Activated gamma-delta T cell treated with Interleukin-2 at 50 U/mL for 16 hours (primary cell): ENCODE measurements around the gene WDR88.
"Not testable (repeated sequence)": the region's sequence is repeated elsewhere in the genome, so short reads cannot be mapped to it uniquely, and the experiment has no call there.

Experiments used
- DNase-seq: peaks from one replicate; pipeline ENCODE4 v3.0.0-alpha.2; 2020

The WDR88 gene

GRCh38 chr19:33132021-33132420, at the start of gene WDR88:
WDR88 (plus strand) TSS chr19:33132114; CDS start chr19:33132170, 56 bp downstream.
- DNase-seq = no peak

- DNase-seq = no peak
Observed at GRCh38 chr19:33085570-33086128, 46.3 kb upstream of the WDR88 start.

- no peak for DNase-seq
Observed at GRCh38 chr19:33086955-33087354, 45.0 kb upstream of the WDR88 start.

GRCh38 chr19:33089010-33089409, 42.9 kb upstream of the WDR88 start:
- DNase-seq = no peak

- DNase-seq = no peak
Observed at GRCh38 chr19:33090179-33090578, 41.7 kb upstream of the WDR88 start.

- DNase-seq = no peak
Observed at GRCh38 chr19:33093420-33094210, 38.3 kb upstream of the WDR88 start.

GRCh38 chr19:33094436-33095067, 37.4 kb upstream of the WDR88 start:
- DNase-seq = no peak

- DNase-seq = no peak
Observed at GRCh38 chr19:33096005-33096404, 35.9 kb upstream of the WDR88 start.

GRCh38 chr19:33098055-33098534, 33.8 kb upstream of the WDR88 start:
- no peak for DNase-seq

GRCh38 chr19:33100894-33101644, 30.8 kb upstream of the WDR88 start:
- DNase-seq = no peak

- DNase-seq = no peak
Observed at GRCh38 chr19:33102893-33103292, 29.0 kb upstream of the WDR88 start.

GRCh38 chr19:33108161-33108560, 23.8 kb upstream of the WDR88 start:
- DNase-seq = no peak

- DNase-seq = no peak
Observed at GRCh38 chr19:33110137-33110910, 21.6 kb upstream of the WDR88 start.

- DNase-seq = no peak
Observed at GRCh38 chr19:33111587-33111986, 20.3 kb upstream of the WDR88 start.

- DNase-seq = no peak
Observed at GRCh38 chr19:33114312-33114711, 17.6 kb upstream of the WDR88 start.

GRCh38 chr19:33117501-33117900, 14.4 kb upstream of the WDR88 start:
- DNase-seq = no peak

GRCh38 chr19:33118643-33119042, 13.3 kb upstream of the WDR88 start:
- DNase-seq = no peak

GRCh38 chr19:33124207-33125098, 7.5 kb upstream of the WDR88 start:
- no peak for DNase-seq

GRCh38 chr19:33125929-33126388, 6.0 kb upstream of the WDR88 start:
- DNase-seq = peak; percentile 48

GRCh38 chr19:33126712-33127111, 5.2 kb upstream of the WDR88 start:
- DNase-seq = not testable (repeated sequence)

- DNase-seq = no peak
Observed at GRCh38 chr19:33129901-33130300, 2.0 kb upstream of the WDR88 start.
